Activated CD4-positive, alpha-beta T cell treated with anti-CD3 and anti-CD28 coated beads, Interleukin-2, amount 50 U/mL, for 4 hours (primary cell): ENCODE data around the gene PAX5.
A peak's percentile ranks its signal among the peaks of the same experiment; 100 is the strongest.
"Not testable (repeated sequence)": the region's sequence is repeated elsewhere in the genome, so short reads cannot be mapped to it uniquely, and the experiment has no call there.

Experiments used
- DNase-seq, 2 experiments: peaks; one replicate each; pipeline ENCODE4 v3.0.0-alpha.2; 2020

The PAX5 gene

GRCh38 chr9:37033682-37034304 is at the start of gene PAX5:
Gene PAX5 (minus strand): TSS chr9:37034268. CDS start chr9:37034031, 237 bp downstream.
- no peak for DNase-seq

- DNase-seq, result no peak
Observed at GRCh38 chr9:37083654-37084053, 49.6 kb upstream of the PAX5 start.

GRCh38 chr9:37082214-37082765 is 48.2 kb upstream of the PAX5 start:
- no peak for DNase-seq

- DNase-seq, result not testable (repeated sequence)
Observed at GRCh38 chr9:37081507-37081906, 47.4 kb upstream of the PAX5 start.

- DNase-seq, result peak in 1 of 2 experiments; percentile 2
Observed at GRCh38 chr9:37080165-37080628, 46.1 kb upstream of the PAX5 start.

- peak; percentile 92 to 93 for DNase-seq
Observed at GRCh38 chr9:37079370-37080164, 45.5 kb upstream of the PAX5 start.

GRCh38 chr9:37074790-37075189 is 40.7 kb upstream of the PAX5 start:
- DNase-seq, result not testable (repeated sequence)

- DNase-seq, result no peak
Observed at GRCh38 chr9:37066139-37066725, 32.2 kb upstream of the PAX5 start.

- no peak for DNase-seq
Observed at GRCh38 chr9:37062336-37062735, 28.3 kb upstream of the PAX5 start.

- DNase-seq, result no peak
Observed at GRCh38 chr9:37061768-37062167, 27.7 kb upstream of the PAX5 start.

GRCh38 chr9:37060833-37061232 is 26.8 kb upstream of the PAX5 start:
- DNase-seq, result no peak

- DNase-seq, result no peak
Observed at GRCh38 chr9:37056046-37056920, 22.2 kb upstream of the PAX5 start.

- not testable (repeated sequence) for DNase-seq
Observed at GRCh38 chr9:37054363-37054720, 20.3 kb upstream of the PAX5 start.

- DNase-seq, result no peak
Observed at GRCh38 chr9:37053684-37054362, 19.8 kb upstream of the PAX5 start.

GRCh38 chr9:37046683-37047082 is 12.6 kb upstream of the PAX5 start:
- no peak for DNase-seq

- no peak for DNase-seq
Observed at GRCh38 chr9:37042421-37042820, 8.4 kb upstream of the PAX5 start.

- DNase-seq, result no peak
Observed at GRCh38 chr9:37040508-37041127, 6.5 kb upstream of the PAX5 start.

GRCh38 chr9:37038943-37039464 is 4.9 kb upstream of the PAX5 start:
- DNase-seq, result no peak

GRCh38 chr9:37038302-37038942 is 4.4 kb upstream of the PAX5 start:
- no peak for DNase-seq

GRCh38 chr9:37037503-37038301 is 3.6 kb upstream of the PAX5 start:
- no peak for DNase-seq
